Progenitor cell of endocrine pancreas (in vitro differentiated cells): ENCODE measurements around the gene TYRP1. TPM values are rescaled to one million over a fixed set of nuclear protein-coding genes. Genes with fewer than 3 reads are reported as not detected.
A peak's percentile ranks its signal among the peaks of the same experiment; 100 is the strongest.
"Not testable (repeated sequence)": the region's sequence is repeated elsewhere in the genome, so short reads cannot be mapped to it uniquely, and the experiment has no call there.

Experiments used
- DNase-seq: peaks from one replicate; pipeline ENCODE4 v3.0.0; 2021; ENCODE audit warnings: low spot score; ENCODE audit not compliant: unreplicated experiment
- H3K27ac Mint-ChIP-seq: 2 replicates; pipeline ENCODE4 v1.8.0; 2021; ENCODE audit warnings: mild to moderate bottlenecking, moderate library complexity, mixed read lengths
- H3K27me3 Mint-ChIP-seq: 2 replicates; pipeline ENCODE4 v1.8.0; 2021; ENCODE audit warnings: mixed read lengths
- H3K36me3 Mint-ChIP-seq: 2 replicates; pipeline ENCODE4 v1.8.0; 2022; ENCODE audit warnings: mixed read lengths; ENCODE audit not compliant: insufficient read depth
- H3K4me1 Mint-ChIP-seq: 2 replicates; pipeline ENCODE4 v1.8.0; 2021; ENCODE audit warnings: low read depth, mixed read lengths
- H3K4me3 Mint-ChIP-seq: 2 replicates; pipeline ENCODE4 v1.8.0; 2021; ENCODE audit warnings: low read depth, mild to moderate bottlenecking, moderate library complexity, mixed read lengths
- H3K9me3 Mint-ChIP-seq: 2 replicates; pipeline ENCODE4 v1.8.0; 2021; ENCODE audit warnings: low read depth, mixed read lengths
- CTCF ChIP-seq: fragments of 200-600 bp; sonication (generic); IDR thresholded peaks from one replicate; pipeline ENCODE4 v1.5.0; 2021; ENCODE audit warnings: antibody characterized with exemption, mild to moderate bottlenecking; ENCODE audit not compliant: unreplicated experiment
- total RNA-seq: library from RNA; stranded (reverse); gene quantifications from 2 replicates; pipeline ENCODE4 v1.2.1, GENCODE V29; 2021

TYRP1 gene
- total RNA-seq, 1 donor from 2014 or later: not detected

GRCh38 chr9:12666813-12667212, 26.4 kb upstream of the TYRP1 start:
- H3K9me3 Mint-ChIP-seq: peaks cover 6% of the 10 kb centered on the region
- DNase-seq: no peak
- no peaks in the 10 kb centered on the region for H3K27me3 Mint-ChIP-seq
- H3K4me3 Mint-ChIP-seq: no peak overlapping the region
- no peaks in the 10 kb centered on the region for H3K36me3 Mint-ChIP-seq
- no peaks in the 10 kb centered on the region for H3K4me1 Mint-ChIP-seq
- TF ChIP-seq CTCF: peak; percentile 17
- no peak overlapping the region for H3K27ac Mint-ChIP-seq

- Mint-ChIP-seq H3K9me3 (peaks cover 6% of the 10 kb centered on the region), H3K4me1 (no peaks in the 10 kb centered on the region), H3K27me3 (no peaks in the 10 kb centered on the region), H3K4me3 (no peak overlapping the region), H3K27ac (no peak overlapping the region), H3K36me3 (no peaks in the 10 kb centered on the region)
- DNase-seq: no peak
- no peak for TF ChIP-seq CTCF
These were observed 25.3 kb upstream of the TYRP1 start for GRCh38 chr9:12667892-12668291.

DNA sequence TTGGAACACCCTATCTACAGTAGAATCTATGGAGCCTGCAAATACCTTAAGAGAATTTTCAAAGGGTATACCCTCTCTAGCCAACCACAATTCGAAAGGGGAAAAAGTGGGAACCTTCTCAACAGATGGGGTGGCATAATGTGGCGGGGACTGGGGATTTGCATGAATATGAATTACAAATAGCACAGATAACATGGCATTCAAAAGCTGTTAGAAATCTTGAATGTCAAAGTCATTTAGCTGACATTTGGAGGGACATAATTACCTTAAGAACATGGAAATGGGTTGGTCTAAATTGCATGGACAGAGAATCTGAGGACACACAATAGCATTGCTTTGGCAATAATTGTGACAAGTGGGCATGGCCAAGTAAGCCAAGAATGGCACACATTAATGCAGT, 23.2 kb upstream of the TYRP1 start:
- no peaks in the 10 kb centered on the region for H3K36me3 Mint-ChIP-seq
- DNase-seq: no peak
- no peaks in the 10 kb centered on the region for H3K27me3 Mint-ChIP-seq
- no peak for TF ChIP-seq CTCF
- no peak overlapping the region for H3K27ac Mint-ChIP-seq
- H3K4me1 Mint-ChIP-seq: no peaks in the 10 kb centered on the region
- H3K9me3 Mint-ChIP-seq: no peaks in the 10 kb centered on the region
- no peak overlapping the region for H3K4me3 Mint-ChIP-seq

DNA sequence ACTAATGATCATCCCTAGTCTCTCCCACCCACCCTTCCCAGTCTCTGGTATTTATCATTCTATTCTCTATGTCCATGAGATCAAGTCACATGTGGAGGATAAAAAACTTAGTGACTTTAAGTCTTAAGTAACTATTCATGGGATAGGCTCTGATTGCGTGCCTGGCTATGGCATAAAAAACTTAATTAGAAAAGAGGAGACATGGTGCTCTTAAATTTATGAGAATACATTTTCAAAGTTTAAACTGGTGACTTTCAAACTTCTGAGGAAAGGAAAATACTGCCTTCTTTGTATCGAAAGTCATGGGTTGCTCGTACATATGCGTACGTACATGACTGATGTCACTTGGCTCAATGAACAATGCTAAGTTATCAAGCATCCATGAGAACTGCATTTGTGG, 18.2 kb upstream of the TYRP1 start:
- DNase-seq: no peak
- Mint-ChIP-seq H3K4me3 (no peak overlapping the region), H3K9me3 (no peaks in the 10 kb centered on the region), H3K36me3 (no peaks in the 10 kb centered on the region), H3K4me1 (no peaks in the 10 kb centered on the region), H3K27ac (no peak overlapping the region), H3K27me3 (no peaks in the 10 kb centered on the region)
- no peak for TF ChIP-seq CTCF

GRCh38 chr9:12677462-12678126, 15.6 kb upstream of the TYRP1 start:
- H3K27ac Mint-ChIP-seq, H3K36me3 Mint-ChIP-seq, H3K4me1 Mint-ChIP-seq, H3K9me3 Mint-ChIP-seq, H3K27me3 Mint-ChIP-seq, DNase-seq, H3K4me3 Mint-ChIP-seq: not testable (repeated sequence)

DNA sequence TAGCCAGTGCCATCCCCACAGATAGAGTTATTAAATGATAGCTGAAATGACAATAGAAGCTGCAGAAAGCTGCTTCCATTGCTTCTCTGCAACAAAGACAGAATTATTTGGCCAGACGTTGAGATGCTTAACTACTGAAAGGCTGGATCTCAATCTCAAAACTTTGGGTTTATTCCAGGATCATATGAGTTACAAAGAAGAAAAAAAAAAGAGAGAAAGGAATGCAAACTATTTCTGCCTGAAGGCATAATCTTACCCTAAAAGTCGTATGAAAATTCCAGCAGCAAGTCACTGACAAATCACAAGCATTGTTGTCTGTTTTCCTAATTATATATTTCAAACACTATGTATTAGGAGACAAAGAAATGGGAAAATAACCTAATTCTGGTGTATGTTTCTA, 12.8 kb upstream of the TYRP1 start:
- H3K27ac Mint-ChIP-seq: no peak overlapping the region
- no peak overlapping the region for H3K4me3 Mint-ChIP-seq

More for the DNA sequence above, 12.8 kb upstream of the TYRP1 start:
- no peaks in the 10 kb centered on the region for H3K9me3 Mint-ChIP-seq
- no peak for DNase-seq
- H3K4me1 Mint-ChIP-seq: peaks cover 1% of the 10 kb centered on the region
- H3K36me3 Mint-ChIP-seq: no peaks in the 10 kb centered on the region
- no peaks in the 10 kb centered on the region for H3K27me3 Mint-ChIP-seq
- no peak for TF ChIP-seq CTCF
